AG09309 (cell line): Measurements from ENCODE around the gene ABCG2.

Experiments
- DNase-seq: peaks from one replicate; pipeline ENCODE4 v3.0.0-alpha.2; 2010; ENCODE audit warnings: low read depth
- H3K4me3 ChIP-seq: 2 replicates; pipeline ENCODE4 v1.5.1; 2011; ENCODE audit warnings: mild to moderate bottlenecking, low read depth, low read length, moderate library complexity; ENCODE audit not compliant: control insufficient read depth
- CTCF ChIP-seq: IDR thresholded peaks from 2 replicates; pipeline ENCODE4 v1.5.1; 2011; ENCODE audit warnings: mild to moderate bottlenecking, low read depth, low read length, inconsistent platforms; ENCODE audit not compliant: insufficient read depth, control insufficient read depth; ENCODE audit errors: missing control alignments

The ABCG2 gene

DNA sequence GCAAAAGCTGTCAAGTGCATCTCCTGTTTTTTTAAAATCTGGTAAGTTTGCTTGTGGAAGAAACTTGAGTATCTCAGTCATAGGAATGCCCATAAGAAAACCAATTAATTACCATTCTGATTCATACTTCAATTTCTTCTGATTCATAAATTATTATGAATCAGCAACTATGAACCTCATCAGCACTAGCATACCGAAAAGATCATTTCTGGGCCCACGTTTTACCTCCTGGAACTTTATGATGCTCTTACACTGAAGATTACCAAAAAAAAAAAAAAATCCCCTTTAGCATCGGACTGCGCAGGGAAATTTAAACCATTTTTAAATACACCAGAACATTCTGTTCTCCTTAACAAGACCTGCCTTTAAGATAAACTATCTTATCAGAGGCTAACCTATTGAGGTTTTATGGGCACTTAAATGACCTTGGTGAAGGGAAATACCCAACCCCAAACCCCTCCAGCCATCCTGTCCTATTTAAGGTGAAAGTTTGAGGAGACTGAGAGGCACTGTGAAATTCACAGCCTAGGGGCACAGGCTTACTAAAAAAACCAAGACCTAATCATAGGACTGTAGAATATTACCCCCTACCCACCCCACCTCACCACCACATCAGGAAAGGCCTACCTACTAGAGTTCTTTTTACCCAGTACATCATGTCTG, 38.2 kb upstream of the ABCG2 start:
- TF ChIP-seq CTCF: no peak
- no peak for DNase-seq
- H3K4me3 ChIP-seq: no peak overlapping the region

- no peak for DNase-seq
- no peak for TF ChIP-seq CTCF
- H3K4me3 ChIP-seq: no peak overlapping the region
Observed at GRCh38 chr4:88196013-88196365, 37.5 kb upstream of the ABCG2 start.

DNA sequence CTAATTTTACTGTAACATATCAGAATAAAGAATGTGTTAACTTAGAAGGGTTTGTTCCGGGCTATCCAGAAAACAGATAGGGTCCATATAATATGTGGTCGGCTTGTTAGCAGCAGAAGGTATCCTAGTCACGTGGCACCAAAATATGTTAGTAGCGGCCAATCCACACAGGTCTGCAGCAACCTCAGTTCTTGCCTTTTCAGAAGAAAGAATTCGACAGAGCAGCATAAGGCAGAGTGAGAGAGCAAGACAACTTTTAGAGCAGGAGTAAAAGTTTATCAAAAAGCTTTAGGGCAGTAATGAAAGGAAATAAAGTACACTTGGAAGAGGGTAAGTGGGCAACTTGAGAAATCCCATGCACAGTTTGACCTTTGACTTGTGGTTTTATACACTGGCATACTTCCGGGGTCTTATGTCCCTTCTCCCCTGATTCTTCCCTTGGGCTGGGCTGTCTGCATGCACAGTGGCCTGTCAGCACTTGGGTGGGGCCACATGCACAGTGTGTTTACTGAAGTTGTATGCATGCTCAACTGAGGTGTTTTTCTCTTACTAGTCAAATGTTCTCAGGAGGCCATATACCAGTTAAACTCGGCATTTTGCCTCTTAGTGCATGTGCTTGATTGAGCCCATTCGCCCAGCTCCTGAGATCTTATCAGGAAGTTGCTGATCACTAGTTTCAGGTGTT, 37.0 kb upstream of the ABCG2 start:
- TF ChIP-seq CTCF: no peak
- no peak overlapping the region for H3K4me3 ChIP-seq
- DNase-seq: no peak

DNA sequence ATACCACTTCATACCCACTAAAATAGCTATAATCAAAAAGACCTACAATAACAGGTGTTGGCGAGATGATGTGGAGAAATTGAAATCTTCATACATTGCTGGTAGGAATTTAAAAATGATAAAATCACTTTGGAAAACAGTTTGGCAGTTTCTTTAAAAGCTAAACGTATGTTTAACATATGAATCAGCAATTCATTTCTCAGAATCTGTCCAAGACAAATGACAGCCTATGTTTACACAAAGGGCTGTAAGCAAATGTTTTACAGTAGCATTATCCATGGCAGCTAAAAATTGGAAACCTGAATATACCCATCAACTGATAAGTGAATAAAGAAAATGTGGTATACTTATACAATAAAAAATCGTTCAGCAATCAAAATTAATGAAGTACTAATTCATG, 33.0 kb upstream of the ABCG2 start:
- no peak for TF ChIP-seq CTCF
- no peak overlapping the region for H3K4me3 ChIP-seq
- no peak for DNase-seq

- no peak for TF ChIP-seq CTCF
- no peak for DNase-seq
- H3K4me3 ChIP-seq: no peak overlapping the region
Observed at GRCh38 chr4:88189881-88190585, 31.6 kb upstream of the ABCG2 start.

DNA sequence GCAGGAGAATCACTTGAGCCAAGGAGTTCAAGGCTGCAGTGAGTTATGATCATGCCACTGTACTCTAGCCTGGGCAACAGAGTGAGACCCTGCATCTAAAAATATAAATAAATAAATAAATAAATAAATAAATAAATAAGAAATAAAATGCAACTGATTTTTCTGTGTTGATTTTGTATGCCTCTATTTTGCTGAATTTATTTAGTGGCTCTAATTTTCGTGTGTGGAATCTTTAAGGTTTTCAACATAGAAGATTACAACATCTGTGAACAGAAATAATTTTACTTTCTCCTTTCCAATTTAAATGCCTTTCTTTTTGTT, 30.9 kb upstream of the ABCG2 start:
- H3K4me3 ChIP-seq: no peak overlapping the region
- no peak for TF ChIP-seq CTCF
- no peak for DNase-seq
